ENCODE measurements around the gene ECEL1.

Gene ECEL1

DNA sequence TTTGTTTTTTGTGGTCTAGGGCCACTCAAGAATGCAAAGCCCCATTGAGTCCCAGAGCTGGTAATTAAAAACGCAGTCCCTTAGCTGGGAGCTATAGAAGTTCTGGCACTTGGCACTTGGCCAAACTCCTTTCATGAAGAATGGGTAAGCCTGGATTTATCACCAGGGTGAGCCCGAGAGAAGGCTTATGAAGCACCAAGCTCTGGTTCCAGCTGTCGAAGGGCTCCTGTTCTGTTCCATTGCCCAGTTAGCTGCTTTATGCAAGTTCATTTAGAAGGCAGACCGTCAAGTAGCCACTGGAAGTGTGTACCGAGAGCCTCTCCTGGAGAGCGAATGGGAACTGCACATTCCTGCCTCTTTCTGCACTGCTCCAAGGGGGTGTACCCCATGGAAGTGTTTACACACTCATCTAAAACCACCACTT is 14.2 kb downstream of the ECEL1 start:
- H3K4me3 ChIP-seq (ENCODE audit: low read depth, low read length): no peak overlapping the region
- ChIA-PET POLR2A (no interaction called here), CTCF (interaction anchor here (1.2 kb wide), 1 partner anchor 46 kb away, joined by 3 read pairs; no protein-coding TSS in a partner anchor)
- DNase-seq (ENCODE audit: low read depth, low spot score): no peak
- TF ChIP-seq, protein P1, sequence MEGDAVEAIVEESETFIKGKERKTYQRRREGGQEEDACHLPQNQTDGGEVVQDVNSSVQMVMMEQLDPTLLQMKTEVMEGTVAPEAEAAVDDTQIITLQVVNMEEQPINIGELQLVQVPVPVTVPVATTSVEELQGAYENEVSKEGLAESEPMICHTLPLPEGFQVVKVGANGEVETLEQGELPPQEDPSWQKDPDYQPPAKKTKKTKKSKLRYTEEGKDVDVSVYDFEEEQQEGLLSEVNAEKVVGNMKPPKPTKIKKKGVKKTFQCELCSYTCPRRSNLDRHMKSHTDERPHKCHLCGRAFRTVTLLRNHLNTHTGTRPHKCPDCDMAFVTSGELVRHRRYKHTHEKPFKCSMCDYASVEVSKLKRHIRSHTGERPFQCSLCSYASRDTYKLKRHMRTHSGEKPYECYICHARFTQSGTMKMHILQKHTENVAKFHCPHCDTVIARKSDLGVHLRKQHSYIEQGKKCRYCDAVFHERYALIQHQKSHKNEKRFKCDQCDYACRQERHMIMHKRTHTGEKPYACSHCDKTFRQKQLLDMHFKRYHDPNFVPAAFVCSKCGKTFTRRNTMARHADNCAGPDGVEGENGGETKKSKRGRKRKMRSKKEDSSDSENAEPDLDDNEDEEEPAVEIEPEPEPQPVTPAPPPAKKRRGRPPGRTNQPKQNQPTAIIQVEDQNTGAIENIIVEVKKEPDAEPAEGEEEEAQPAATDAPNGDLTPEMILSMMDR (IDR thresholded peaks at IDR 0.05; ENCODE audit: insufficient read depth, low read length, missing control alignments): no peak

DNA sequence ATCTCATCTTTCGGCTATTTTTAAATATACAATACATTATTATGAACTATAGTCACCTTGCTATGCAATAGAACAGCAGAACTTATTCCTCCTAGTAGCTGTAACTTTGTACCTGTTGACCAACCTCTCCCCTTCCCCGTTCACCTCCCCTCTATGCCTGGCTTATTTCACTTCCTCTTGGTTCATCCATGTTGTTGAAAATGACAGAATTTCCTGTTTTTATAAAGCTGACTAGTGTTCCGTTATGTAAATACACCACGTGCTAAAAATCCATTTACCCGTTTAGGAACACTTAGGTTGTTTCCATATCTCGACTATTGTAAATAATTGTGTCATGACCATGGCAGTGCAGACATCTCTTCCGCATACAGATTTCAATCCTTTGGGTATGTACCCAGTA is 21.4 kb downstream of the ECEL1 start:
- H3K4me3 ChIP-seq (ENCODE audit: low read depth, low read length): no peak overlapping the region
- ChIA-PET POLR2A (no interaction called here), CTCF (interaction anchor here (0.7 to 3.0 kb wide), 2 partner anchors 19 to 22 kb away, joined by 3 to 13 read pairs; no protein-coding TSS in a partner anchor)
- DNase-seq (ENCODE audit: low read depth, low spot score): no peak
- TF ChIP-seq, protein P1 (IDR thresholded peaks at IDR 0.05; ENCODE audit: insufficient read depth, low read length, missing control alignments): no peak

DNA sequence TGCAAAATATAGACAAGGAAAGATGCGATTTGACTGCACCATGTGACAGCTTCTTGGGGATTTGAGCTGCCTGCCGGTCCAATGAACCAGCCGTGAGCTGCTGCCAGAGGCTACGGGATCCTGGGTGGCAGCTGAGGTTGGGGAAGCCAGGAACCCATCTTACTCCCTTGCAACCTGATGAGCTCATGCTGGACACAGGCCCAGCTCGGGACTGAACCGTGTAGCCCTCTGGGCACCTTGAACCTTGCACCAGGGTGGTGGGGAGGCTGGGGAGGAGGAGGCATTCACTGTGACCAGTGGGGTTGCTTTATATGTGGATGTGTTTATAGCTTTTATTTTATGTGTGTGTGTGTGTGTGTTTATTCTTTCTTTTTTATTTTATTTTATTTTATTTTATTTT is 22.6 kb downstream of the ECEL1 start:
- ChIA-PET POLR2A (no interaction called here), CTCF (interaction anchor here (1.5 to 3.0 kb wide), 2 partner anchors 18 to 26 kb away, joined by 6 to 13 read pairs; no protein-coding TSS in a partner anchor)
- DNase-seq (ENCODE audit: low read depth, low spot score): no peak
- TF ChIP-seq, protein P1 (IDR thresholded peaks at IDR 0.05; ENCODE audit: insufficient read depth, low read length, missing control alignments): no peak
- no peak overlapping the region for H3K4me3 ChIP-seq (ENCODE audit: low read depth, low read length)

DNA sequence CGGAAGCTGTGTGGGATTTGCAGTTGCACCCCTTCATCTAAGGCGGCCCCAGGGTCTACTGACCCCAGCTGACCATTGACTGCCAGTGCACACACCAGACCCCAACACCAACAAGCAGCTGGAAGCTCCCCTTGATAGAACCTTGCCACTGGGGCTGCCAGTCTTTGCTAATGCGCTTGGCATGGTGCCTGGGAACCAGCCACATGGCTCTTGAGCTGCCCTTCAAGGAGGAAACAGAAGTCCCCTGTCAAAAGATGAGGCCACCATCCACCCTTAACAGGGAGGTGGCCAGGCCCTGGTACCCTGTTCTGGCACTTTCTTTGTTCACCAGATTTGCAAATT is 23.1 kb downstream of the ECEL1 start:
- TF ChIP-seq, protein P1 (IDR thresholded peaks at IDR 0.05; ENCODE audit: insufficient read depth, low read length, missing control alignments): no peak
- ChIA-PET CTCF (interaction anchor here (1.5 to 3.0 kb wide), 2 partner anchors 17 to 25 kb away, joined by 6 to 13 read pairs; no protein-coding TSS in a partner anchor), POLR2A (no interaction called here)
- no peak overlapping the region for H3K4me3 ChIP-seq (ENCODE audit: low read depth, low read length)
- no peak for DNase-seq (ENCODE audit: low read depth, low spot score)

DNA sequence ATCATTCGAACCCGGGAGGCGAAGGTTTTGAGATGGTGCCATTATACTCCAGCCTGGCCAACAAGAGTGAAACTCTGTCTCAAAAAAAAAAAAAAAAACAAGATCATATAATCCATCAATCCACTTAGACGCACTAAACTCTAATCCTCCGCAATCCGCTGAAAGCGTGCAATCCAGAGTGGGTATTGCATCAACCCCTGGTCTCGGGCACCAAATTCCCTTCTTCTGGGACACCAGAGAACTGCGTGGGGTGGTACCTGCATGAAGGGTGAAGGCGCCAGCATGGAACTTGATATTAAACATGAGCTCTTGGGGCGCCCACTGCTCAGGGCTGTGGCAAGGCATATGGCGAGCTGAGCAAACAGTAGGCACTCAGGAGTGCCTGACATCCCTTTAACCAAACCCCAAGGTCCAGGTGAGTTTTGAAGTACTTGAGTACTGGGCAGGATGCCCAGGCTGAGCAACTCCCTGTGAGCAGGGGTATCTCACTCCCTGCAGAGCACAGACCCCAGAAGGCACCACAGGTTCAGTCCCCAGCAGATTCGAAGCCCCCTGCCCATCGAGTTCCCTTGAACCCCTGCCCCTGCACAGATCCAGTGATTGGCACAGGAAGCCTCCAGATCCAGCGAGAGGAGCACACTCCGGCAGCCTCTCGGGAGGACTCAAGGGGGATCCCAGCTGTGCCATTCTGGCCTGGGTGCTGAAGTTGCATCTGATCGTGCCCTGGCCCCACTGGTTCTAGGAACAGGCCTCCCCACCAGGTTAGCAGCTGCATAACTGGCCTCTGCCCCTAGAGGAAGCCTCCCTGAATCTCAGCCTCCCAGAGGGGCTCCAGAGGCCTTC is 23.7 kb downstream of the ECEL1 start:
- TF ChIP-seq, protein P1 (IDR thresholded peaks at IDR 0.05; ENCODE audit: insufficient read depth, low read length, missing control alignments): no peak
- CTCF ChIA-PET: interaction anchor here (1.2 to 3.0 kb wide), 4 partner anchors 17 to 57 kb away, joined by 5 to 13 read pairs (median 6); partner anchors contain the start of gene PRSS56
- H3K4me3 ChIP-seq (ENCODE audit: low read depth, low read length): no peak overlapping the region
- DNase-seq (ENCODE audit: low read depth, low spot score): no peak
- POLR2A ChIA-PET: no interaction called here

DNA sequence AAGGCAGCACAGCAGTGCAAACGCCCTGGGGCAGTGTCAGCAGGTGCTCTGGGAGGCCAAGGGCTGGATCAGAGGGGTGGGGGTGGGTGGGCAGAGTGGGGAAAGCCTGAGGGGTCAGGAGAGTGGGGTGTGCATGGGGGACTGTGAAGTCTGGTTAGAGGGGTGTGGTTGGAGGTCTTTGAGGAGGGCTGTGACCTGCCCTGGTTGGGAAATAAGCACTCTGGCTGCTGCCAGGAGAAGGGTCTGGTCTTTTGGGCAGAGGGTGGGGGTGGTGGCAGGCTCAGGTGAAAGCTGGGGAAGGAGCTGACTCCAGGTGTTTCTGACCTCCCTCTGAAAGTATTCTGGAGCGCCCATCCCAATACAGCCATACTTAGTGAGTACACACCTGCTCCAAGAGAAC is 27.5 kb downstream of the ECEL1 start:
- TF ChIP-seq, protein P1 (IDR thresholded peaks at IDR 0.05; ENCODE audit: insufficient read depth, low read length, missing control alignments): no peak
- ChIA-PET CTCF (no interaction called here), POLR2A (no interaction called here)
- no peak overlapping the region for H3K4me3 ChIP-seq (ENCODE audit: low read depth, low read length)
- DNase-seq (ENCODE audit: low read depth, low spot score): no peak
